RKO (cell line): Measurements from ENCODE around the gene GATD1.

Source experiments
- DNase-seq: peaks from one replicate; pipeline ENCODE4 v3.0.0-alpha.2; 2016; ENCODE audit warnings: low spot score

GATD1 gene

DNA sequence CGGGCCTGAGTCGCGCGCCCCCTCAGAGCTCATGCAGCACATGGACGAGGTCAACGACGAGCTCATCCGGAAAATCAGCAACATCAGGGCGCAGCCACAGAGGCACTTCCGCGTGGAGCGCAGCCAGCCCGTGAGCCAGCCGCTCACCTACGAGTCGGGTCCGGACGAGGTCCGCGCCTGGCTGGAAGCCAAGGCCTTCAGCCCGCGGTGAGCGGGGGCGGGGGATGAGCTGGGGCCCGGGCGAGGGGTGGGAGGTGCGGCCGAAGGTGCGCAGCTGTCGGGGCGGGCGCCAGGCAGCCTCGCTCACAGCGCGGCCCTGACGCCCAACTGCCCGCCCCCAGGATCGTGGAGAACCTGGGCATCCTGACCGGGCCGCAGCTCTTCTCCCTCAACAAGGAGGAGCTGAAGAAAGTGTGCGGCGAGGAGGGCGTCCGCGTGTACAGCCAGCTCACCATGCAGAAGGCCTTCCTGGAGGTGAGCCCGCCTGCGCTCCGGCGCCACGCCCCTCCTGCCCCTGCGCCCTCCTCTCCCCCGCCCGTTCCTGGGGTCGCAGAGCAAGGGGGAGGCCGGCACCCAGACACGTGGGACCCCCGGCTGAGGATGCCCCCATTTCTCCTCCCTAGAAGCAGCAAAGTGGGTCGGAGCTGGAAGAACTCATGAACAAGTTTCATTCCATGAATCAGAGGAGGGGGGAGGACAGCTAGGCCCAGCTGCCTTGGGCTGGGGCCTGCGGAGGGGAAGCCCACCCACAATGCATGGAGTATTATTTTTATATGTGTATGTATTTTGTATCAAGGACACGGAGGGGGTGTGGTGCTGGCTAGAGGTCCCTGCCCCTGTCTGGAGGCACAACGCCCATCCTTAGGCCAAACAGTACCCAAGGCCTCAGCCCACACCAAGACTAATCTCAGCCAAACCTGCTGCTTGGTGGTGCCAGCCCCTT lies 50.7 kb downstream of the GATD1 start:
- DNase-seq: no peak

DNA sequence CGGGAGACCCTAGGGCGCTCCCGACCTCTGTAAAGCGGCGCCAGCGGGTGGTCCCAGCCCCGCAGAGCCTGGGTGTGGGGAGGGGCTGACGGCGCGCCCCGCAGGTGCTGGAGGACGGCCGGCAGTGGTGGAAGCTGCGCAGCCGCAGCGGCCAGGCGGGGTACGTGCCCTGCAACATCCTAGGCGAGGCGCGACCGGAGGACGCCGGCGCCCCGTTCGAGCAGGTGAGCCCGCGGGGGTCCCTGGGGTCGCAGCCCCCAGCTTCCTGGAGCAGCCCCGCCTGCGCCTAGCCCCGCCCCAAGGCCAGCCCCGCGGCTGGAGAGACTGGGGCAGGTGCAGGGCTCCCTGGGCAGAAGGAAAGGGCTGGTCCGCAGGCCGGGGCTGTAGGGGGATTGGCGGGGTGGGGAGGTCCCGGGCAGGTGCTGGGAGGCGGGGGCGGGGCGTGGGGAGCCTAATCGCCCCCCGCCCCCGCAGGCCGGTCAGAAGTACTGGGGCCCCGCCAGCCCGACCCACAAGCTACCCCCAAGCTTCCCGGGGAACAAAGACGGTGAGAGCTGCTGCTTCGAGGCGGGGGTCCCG lies 51.6 kb downstream of the GATD1 start:
- DNase-seq: no peak

DNA sequence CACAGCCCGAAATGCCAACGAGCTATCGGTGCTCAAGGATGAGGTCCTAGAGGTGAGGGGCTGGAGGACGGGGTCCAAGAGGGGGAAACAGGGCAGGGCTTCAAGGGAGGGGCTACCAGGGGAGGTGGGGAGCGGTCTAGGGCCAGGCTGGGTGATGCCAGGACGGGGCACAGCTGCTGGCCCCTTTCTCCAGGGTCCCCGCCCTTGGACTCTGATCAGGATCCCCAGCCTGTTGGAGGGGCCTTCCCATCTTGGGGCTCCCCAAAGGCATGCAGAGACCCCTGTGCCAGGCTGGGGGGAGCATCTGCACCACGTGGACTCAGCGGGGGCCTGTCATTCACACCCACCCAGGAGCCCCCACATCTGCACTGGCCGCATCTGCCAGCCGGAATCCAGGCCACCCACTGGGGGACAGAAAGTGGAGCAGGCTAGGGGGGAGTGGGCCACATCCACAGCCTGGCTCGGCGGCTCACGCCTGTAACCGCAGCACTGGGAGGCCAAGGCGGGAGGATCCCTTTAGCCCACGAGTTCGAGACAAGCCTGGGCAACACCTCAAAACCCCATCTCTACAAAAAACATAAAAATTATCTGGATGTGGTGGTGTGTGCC lies 52.4 kb downstream of the GATD1 start:
- DNase-seq: no peak

DNA sequence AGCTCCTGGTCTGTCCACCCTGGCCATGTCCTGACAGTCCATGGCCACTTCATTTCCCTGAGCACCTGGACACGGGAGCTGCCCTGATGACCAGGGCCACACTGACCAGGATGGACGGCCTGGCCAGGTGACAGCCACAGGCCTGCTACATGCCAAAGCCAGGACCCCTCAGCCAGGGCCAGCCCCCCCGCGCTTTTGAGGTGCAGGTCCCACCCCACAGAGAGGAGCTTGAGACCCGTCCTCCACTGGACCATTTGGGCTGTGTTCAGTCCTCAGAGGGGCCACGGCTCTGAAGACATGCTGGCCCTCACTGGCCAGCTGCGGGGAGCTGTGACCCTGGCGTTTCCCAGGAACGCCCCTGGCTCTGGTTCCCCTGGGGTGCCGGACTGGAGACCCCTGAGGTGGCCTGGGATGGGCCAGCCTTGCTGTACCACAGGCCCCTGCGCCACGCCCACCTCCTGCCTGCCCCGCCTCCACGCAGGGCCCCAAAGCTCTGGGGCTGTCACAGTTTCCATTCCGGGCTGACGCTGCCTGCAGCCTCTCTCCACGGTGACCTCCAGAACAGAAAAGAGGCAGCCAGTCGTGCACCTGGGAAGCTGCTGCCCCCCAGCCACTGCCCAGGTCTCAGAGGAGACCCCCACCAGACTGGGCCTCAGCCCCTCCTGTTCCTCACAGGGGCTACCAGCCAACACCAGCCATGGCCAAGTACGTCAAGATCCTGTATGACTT lies 53.1 kb downstream of the GATD1 start:
- no peak for DNase-seq

DNA sequence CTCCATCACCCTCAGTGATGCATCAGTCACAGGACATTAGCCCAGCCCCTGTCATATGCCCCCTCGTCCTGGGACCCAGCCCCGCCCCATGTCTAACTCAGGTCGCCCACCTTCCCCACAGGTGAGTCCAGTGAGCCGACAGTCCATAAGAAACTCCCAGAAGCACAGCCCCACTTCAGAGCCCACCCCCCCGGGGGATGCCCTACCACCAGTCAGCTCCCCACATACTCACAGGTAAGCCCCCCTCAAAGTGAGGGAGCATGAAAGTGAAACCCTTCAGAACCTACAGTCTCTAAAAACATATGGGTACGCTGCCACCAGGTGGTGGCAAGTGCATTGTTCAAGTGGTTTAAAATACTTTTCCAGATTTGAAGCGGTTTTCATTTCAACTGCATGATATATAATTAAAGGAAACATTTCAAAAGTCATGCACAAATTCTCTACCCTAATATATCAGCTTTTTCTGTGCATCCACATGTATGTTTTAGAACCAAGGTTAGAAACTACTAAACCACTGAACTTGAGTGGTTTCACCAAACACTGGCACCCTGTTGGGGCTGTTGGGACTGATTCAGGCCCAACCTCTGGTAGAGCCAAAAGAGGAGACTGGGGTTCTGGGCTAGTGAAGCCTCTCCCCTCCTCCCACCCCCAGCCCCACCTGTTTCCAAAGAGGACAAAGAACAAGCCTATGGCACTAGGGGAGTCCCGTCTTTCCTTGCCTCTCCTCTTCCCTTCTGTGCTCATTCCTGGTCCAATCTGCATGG lies 54.0 kb downstream of the GATD1 start:
- peak; percentile 66 for DNase-seq

DNA sequence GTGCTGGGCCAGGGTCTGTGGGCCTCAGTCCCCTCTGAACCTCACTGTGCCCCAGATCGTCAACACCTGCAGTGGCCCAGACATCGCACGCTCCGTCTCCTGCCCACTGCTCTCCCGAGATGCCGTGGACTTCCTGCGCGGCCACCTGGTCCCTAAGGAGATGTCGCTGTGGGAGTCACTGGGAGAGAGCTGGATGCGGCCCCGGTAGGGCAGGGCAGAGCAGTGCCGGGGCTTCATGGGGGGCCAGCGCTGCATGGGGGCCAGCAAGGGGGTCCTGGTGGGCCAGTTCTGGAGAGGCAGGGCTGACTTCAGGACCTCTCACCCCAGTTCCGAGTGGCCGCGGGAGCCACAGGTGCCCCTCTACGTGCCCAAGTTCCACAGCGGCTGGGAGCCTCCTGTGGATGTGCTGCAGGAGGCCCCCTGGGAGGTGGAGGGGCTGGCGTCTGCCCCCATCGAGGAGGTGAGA lies 54.9 kb downstream of the GATD1 start:
- DNase-seq: no peak

DNA sequence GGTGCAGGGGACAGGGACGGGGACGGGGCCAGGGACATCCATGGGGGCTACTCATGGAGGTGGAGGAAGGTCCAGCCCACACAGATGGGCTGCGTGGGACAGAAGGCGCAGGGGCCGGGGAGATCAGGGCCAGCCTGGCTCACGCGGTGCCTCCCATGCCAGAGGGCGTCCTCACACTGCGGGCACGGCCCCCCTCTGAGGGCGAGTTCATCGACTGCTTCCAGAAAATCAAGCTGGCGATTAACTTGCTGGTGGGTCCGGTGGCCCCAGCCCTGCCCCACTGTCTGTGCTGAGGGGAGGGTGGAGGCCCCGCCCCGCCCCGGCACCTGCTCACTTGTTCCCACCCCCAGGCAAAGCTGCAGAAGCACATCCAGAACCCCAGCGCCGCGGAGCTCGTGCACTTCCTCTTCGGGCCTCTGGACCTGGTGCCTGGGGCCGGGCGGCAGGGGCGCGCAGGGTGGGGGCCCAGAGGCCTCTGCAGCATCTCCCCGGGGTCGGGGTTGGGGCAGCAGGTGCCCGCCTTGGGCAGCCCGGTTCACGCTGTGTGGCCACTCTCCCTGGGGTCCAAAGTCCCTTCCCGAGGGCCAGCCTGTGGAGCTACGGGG lies 55.4 kb downstream of the GATD1 start:
- DNase-seq: no peak

DNA sequence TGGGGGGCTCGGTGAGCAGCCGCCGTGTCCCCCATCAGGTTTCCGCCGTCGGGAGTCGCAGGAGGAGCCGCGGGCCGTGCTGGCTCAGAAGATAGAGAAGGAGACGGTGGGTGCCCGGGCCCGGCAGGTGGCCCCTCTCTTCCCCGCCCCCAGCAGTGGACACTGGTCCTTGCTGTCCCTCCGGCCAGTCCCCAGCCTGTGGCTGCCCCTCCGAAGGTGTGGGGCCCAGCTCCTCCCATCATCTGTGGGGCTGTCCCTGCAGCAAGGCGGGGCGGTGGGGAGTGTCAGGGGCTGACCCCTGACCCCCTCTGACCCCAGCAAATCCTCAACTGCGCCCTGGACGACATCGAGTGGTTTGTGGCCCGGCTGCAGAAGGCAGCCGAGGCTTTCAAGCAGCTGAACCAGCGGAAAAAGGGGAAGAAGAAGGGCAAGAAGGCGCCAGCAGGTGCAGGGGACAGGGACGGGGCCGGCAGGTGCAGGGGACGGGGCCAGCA lies 56.0 kb downstream of the GATD1 start:
- no peak for DNase-seq

DNA sequence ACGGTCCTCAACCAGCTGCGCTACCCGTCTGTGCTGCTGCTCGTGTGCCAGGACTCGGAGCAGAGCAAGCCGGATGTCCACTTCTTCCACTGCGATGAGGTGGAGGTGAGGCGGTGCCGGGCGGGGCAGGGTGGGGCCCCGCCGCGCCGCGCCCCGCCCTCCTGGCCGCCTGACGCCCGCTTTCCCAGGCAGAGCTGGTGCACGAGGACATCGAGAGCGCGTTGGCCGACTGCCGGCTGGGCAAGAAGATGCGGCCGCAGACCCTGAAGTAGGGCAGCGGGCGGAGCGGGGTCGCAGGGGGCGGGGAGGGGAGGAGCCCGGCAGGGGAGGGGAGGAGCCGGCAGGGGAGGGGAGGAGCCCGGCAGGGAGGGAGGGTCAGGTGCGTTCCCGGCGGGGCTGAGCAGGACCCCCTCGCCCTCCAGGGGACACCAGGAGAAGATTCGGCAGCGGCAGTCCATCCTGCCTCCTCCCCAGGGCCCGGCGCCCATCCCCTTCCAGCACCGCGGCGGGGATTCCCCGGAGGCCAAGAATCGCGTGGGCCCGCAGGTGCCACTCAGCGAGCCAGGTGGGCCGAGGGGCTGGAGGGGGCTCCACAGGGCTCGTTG lies 56.5 kb downstream of the GATD1 start:
- DNase-seq: no peak

DNA sequence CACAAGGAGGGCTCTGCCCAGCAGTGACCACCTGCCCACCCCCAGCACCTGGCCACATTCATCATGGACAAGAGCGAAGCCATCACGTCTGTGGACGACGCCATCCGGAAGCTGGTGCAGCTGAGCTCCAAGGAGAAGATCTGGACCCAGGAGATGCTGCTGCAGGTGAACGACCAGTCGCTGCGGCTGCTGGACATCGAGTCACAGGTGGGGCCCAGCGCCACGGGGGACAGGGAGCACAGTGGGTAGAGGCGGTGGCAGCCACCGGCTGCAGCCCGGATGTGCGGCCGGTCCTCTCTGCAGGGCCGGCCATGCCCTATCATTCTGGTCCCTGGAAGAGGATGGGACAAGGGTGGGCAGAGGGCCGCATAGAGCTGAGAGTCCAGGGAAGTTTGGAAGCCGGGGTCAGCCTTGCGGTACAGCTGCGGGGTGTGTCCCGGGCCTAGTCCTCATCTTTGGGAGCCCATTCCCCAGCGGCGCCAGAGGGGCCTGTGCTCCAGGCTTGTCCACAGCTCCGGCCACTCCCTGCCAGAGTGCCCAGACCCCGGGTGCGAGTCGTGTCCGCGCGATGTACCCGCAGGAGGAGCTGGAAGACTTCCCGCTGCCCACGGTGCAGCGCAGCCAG lies 57.2 kb downstream of the GATD1 start:
- no peak for DNase-seq

DNA sequence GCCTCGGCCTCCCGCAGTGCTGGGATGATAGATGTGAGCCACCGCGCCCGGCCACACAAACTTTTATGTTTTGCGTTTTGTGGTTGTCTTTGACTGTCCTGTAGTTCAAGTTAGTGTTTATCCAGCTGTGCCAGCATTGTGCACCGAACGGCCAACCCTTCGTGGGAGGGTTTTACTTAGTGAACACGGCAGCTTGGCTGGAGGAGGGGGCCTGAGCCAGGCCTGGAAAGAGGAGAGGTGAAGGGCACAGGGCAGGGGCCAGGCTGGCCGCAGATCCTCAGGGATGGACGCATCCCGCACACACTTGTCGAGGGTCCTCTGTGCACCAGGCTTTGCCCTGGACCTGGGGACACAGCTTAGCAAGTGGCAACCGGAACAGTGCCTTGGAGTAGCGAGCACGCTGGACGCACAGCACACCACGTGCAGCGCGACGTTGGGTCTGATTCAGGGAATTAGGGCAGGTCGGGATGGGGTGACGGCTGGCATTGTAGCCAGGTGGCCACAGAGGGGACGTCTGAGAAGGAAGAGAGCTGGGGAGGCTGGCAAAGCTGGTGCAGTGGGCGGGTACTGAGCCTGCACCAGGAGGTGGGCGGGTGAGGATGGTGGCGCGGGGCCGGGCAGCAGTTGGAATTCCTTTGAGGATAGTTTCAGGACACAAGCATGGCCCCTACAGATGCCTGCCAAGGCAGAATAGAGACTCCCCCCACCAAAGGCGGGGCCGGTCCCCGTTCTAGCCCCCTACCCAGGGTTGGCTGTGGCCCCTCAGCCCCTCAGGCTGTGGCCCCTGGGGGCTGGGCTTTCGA lies 57.9 kb downstream of the GATD1 start:
- DNase-seq: no peak
